GM12865 (cell line): ENCODE data around the gene RTRAF.

Experiments
- DNase-seq: peaks from one replicate; pipeline ENCODE4 v3.0.0; 2010; ENCODE audit warnings: low read depth
- H3K4me3 ChIP-seq: 2 replicates; pipeline ENCODE4 v1.5.1; 2011; ENCODE audit warnings: mild to moderate bottlenecking, low read depth, low read length, control low read depth
- CTCF ChIP-seq: IDR thresholded peaks from 2 replicates; pipeline ENCODE4 v1.5.1; 2011; ENCODE audit warnings: low read length, control low read depth, low read depth, inconsistent platforms; ENCODE audit not compliant: insufficient read depth; ENCODE audit errors: missing control alignments

RTRAF gene

GRCh38 chr14:52025310-52025709 lies 36.0 kb downstream of the RTRAF start:
- TF ChIP-seq CTCF: no peak
- DNase-seq: no peak
- H3K4me3 ChIP-seq: no peak overlapping the region

- no peak for DNase-seq
- H3K4me3 ChIP-seq: no peak overlapping the region
- no peak for TF ChIP-seq CTCF
Measured at GRCh38 chr14:52026017-52026660, 36.8 kb downstream of the RTRAF start.

DNA sequence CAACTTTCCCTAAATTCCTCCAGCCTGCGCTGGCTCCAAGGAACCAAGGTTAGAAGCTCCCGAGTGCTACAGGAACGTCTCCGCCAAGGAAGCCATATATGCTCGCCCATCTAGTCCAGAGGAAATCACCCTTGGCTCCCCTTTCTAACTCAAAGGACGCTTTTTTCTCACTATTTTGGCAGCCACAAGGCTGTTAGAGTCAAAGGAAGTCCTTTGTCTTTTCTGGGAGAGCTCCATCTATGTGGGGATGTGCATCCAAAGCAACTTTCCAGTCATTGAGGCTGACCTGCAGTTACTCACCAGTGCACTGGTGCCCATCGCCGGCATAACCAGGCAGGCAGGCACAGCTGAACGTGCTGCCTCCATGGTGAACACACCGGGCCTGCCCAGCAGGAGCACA lies 37.6 kb downstream of the RTRAF start:
- no peak for TF ChIP-seq CTCF
- no peak overlapping the region for H3K4me3 ChIP-seq
- no peak for DNase-seq

GRCh38 chr14:52029881-52030280 lies 40.5 kb downstream of the RTRAF start:
- H3K4me3 ChIP-seq: no peak overlapping the region
- no peak for TF ChIP-seq CTCF
- no peak for DNase-seq

- no peak for TF ChIP-seq CTCF
- no peak overlapping the region for H3K4me3 ChIP-seq
- no peak for DNase-seq
Measured at GRCh38 chr14:52031781-52032180, 42.4 kb downstream of the RTRAF start.

- no peak for TF ChIP-seq CTCF
- DNase-seq: no peak
- H3K4me3 ChIP-seq: no peak overlapping the region
Measured at GRCh38 chr14:52032204-52032801, 43.0 kb downstream of the RTRAF start.
